Medulla oblongata (tissue), 1 donor: ENCODE results near the gene HRH1.
"Not testable (repeated sequence)": the region's sequence is repeated elsewhere in the genome, so short reads cannot be mapped to it uniquely, and the experiment has no call there.

Experiments used
- DNase-seq: peaks from one replicate; pipeline ENCODE4 v3.0.0-alpha.2; 2015; ENCODE audit errors: extremely low spot score

HRH1 gene

GRCh38 chr3:11244121-11244677 is 89.9 kb downstream of the HRH1 start:
- no peak for DNase-seq

- DNase-seq, result no peak
Observed at GRCh38 chr3:11245276-11245675, 91.0 kb downstream of the HRH1 start.

DNA sequence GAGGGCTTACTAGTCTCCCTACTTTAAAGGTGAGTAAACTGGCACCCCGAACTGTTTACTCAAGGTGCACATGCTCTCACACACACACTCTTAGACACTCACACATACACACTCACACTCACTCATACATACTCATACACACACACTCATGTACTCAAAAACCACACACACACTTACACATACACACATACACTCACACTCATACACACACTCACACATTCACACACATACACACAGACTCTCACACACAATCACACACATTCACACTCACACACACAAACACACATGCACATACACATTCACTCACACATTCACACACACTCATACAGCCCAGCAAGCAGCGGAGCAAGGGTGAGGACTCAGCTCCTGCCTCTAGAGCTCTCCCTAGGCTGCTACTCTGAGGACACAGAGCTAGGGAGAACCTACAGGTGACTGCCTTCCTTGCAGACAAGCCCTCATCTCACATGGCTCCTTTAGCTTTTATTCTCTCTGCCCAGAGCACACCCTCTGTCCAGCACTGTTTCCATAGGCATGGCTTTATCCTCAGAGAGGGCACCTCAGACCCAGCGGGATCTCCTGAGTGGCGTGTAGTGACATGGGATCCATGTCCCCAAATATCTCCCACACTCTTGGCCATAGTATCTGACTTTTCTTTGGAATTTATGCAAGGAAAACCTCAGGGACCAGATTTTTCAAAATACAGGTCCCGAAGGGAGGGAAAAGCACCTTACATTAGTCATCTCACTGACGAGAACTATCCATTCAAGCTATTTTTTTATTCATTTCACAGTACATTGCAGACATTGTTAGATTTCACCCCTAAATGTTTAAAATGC is 91.8 kb downstream of the HRH1 start:
- no peak for DNase-seq

DNA sequence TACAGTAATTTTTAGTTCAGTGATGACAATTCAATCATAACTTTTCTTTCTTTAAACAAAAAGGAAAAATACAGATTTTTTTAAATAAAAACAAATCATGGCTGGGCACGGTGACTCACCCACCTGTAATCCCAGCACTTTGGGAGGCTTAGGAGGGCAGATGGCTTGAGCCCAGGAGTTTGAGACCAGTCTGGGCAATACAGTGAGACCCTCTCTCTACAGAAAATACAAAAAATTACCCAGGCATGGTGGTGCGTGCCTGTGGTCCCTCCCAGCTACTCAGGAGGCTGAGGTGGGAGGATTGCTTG is 92.3 kb downstream of the HRH1 start:
- no peak for DNase-seq

- DNase-seq, result no peak
Observed at GRCh38 chr3:11247362-11247761, 93.1 kb downstream of the HRH1 start.

GRCh38 chr3:11248596-11248995 is 94.3 kb downstream of the HRH1 start:
- no peak for DNase-seq

DNA sequence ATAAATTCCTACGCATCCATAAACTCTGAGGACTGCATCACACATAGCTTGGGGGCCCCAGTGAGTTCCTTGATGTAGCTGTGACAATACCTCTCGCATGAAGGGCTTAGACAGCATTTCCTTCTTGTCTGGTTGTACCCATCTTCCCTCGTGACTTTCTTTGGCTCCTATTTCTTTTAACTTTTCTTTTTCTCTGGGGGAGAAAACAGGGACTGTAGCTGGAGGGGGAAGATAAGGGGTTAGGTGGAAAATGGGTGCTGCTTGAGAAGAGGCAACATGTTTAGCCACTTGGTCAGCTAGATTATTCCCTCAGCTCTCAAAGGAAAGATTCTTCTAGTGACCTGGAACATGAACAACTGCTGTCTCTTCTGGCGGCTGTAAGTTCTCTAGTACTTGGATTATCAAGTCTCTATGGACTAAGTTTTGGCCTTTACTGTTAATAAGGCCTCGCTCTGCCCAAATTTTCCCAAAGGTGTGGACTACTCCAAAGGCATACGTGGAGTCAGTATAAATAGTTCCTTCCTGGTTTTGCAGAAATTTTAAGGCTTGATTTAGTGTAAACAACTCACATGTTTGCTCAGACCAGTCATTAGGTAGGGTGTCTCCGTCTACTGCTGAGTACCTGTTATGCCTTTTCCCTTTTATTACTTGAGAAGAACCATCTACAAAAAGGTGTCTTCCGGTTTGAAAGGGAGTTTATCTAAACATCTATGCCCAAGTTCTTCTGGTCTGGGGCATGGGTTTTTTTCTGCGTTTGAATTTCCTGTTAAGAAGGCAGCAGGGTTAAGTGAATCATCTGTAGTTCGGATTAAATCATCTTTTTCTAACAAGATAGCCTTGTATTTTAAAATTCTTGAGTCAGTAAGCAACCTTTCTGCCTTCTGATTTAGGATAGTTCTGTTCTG is 96.9 kb downstream of the HRH1 start:
- DNase-seq, result no peak

- no peak for DNase-seq
Observed at GRCh38 chr3:11251807-11252176, 97.5 kb downstream of the HRH1 start.

- no peak for DNase-seq
Observed at GRCh38 chr3:11254876-11255275, 100.6 kb downstream of the HRH1 start.

DNA sequence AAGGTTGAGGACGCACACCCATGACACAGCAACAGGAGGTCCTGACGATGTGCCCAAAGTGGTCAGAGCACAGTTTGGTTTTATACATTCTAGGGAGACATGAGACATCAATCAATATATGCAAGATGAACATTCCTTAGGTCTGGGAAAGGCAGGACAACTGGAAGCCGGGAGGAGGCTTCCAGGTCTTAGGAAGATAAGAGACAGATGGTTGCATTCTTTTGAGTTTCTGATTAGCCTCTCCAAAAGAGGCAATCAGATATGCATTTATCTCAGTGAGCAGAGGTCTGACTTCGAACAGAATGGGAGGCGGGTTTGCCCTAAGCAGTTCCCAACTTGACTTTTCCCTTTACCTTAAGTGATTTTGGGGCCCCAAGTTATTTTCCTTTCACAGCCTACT is 101.2 kb downstream of the HRH1 start:
- not testable (repeated sequence) for DNase-seq

GRCh38 chr3:11258958-11259357 is 104.7 kb downstream of the HRH1 start:
- DNase-seq, result no peak

GRCh38 chr3:11260460-11260859 is 106.2 kb downstream of the HRH1 start:
- DNase-seq, result no peak

DNA sequence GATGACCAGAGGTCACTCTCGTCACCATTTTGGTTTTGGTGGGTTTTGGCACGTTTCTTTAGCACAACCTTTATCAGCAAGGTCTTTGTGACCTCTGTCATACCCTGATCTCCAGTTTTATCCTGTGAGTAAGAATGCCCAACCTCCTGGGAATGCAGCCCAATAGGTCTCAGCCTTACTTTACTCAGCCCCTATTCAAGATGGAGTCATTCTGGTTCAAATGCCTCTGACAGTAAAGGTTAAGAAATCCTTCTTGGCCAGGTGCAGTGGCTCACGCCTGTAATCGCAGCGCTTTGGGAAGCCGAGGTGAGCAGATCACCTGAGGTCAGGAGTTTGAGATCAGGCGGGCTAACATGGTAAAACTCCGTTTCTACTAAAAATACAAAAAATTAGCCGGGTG is 114.7 kb downstream of the HRH1 start:
- no peak for DNase-seq

- peak; percentile 98 for DNase-seq
Observed at GRCh38 chr3:11271986-11272904, 118.0 kb downstream of the HRH1 start, which contains the start of gene ATG7. TSS of gene ATG7 (plus strand) at chr3:11272397. CDS start at chr3:11298696, 26,299 bp downstream.

GRCh38 chr3:11272906-11273574 is 118.7 kb downstream of the HRH1 start:
- DNase-seq, result peak; percentile 13

DNA sequence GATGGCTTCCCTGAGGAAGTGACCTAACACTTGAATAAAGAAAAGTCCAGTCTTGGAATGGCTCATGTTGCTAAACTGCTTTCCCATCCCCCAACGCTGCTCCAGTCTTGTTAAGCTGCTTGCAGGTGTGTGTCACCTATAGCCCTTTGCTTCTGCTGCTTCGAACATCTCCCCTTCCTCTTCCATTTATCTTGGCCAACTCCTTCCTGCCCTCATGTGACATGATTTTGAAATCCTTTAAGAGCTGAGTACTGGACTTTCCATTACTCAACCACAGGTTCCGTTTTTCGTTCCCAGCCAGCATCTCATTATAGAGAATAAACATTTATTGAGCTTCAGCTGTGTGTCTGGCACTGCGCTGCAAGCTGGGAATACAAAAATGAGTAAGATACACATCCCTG is 119.6 kb downstream of the HRH1 start:
- DNase-seq, result peak; percentile 90

DNA sequence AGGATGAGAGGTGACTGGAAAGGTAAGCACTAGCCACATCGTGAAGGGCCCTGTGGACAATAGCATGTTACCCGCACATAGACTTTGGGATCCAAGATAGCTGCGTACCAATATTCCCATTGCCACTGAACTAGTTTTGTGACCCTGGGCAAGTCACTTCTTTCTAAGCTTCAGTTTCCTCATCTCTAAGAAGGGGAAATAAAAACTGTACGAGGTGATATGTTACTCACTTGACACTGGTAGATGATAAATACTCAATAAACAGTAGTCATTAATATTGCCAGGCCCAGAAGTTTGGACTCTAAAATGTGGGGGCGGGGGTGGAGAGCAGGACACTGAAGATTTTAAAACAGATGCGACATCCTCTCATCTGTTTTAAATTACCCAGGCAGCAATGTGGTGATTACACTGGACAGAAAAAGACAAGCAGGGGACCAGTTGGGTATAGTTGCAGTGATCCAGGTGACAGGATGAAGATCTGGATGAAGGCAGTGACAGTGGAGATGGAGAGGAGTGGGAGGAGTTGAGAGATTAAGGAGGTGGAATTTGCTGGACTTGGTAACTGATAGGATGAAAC is 120.4 kb downstream of the HRH1 start:
- no peak for DNase-seq

- no peak for DNase-seq
Observed at GRCh38 chr3:11275926-11276325, 121.6 kb downstream of the HRH1 start.

DNA sequence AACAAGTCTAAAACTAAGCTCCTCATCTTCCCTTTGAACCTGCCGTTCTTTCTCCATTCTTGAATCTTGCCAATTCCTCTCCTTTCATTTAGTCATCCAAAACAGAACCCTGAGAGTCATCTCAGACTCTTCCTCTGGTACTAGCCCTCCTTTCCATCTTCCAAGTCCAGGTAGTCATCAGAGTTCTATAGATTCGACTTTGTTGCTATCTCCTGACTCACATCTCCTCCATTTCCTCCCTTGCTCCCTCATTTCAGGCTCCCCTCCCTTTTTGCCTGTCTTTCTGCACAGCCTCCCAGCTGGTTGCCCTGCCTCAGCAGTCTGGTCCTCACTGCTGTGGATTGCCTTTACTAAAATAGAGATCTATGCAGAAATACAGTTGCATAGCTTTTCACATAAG is 122.6 kb downstream of the HRH1 start:
- no peak for DNase-seq

DNA sequence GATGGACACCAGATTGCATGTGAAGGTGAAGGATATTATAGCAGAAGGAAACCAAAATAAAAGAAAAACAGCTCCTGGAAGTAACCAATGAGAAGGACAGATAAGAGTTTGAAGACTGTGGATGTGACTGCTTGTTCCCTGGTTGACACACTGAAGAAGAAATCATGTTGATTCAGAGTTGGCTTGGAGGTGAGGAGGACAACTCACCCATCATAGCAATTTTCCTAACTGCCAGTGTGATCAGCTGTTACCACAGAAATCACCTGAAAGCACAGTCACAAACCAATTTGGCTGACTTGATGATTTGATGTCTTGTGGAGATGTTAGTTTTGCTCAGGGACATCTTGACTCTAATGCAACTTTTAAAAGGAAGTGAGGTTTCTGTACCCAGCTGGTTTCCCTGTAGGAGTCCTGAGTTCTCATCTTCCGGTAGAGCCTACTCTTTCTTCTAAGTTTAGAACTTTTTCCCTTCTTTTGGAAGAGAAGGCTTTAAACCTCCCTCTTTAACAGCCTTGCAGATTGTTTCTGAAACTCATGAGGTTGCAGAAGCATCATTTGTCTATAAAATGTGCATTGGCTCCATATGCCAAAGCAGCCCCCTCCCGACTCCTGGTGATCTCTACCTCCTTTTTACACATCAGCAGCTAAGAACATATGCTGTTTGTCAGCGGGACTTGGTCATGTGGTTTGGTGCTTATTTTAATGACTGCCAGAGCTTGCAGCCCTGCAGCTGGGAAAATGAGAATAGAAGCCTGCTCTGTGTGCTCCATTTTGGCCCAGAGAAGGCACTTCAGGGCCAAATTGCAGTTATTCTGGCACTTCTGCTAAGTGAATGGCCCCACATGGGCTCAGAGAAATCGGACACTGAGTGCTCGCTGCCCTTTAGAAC is 128.2 kb downstream of the HRH1 start:
- DNase-seq, result peak; percentile 93
